Skin epidermis (tissue), 12 donors: ENCODE data around the gene PPP1R3F.
"Not testable (repeated sequence)": the region's sequence is repeated elsewhere in the genome, so short reads cannot be mapped to it uniquely, and the experiment has no call there.

ENCODE experiments used
- H3K27ac ChIP-seq, 21 experiments: fragments of 200-600 bp; sonication (generic) in 11 of 21; one replicate each; pipeline ENCODE4 v1.5.0; 2020; ENCODE audit warnings: mild to moderate bottlenecking in 3 of 21, inconsistent platforms in 2 of 21, moderate library complexity in 2 of 21
- H3K4me3 ChIP-seq, 7 experiments: fragments of 200-600 bp; sonication (generic) in 2 of 7; one replicate each; pipeline ENCODE4 v1.5.0; 2020; ENCODE audit warnings: inconsistent platforms in 2 of 7, mild to moderate bottlenecking in 2 of 7, moderate library complexity in 1 of 7

Gene PPP1R3F

DNA sequence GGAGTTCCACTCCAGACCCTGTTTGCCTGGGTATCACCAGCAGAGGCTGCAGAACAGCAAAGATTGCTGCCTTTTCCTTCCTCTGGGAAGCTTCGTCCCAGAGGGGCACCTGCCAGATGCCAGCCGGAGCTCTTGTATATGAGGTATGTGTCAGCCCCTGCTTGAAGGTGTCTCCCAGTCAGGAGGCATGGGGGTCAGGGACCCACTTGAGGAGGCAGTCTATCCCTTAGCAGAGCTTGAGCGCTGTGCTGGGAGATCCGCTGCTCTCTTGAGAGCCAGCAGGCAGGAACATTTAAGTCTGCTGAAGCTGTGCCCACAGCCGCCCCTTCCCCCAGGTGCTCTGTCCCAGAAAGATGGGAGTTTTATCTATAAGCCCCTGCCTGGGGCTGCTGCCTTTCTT is 29.7 kb downstream of the PPP1R3F start:
- not testable (repeated sequence) for H3K27ac ChIP-seq, H3K4me3 ChIP-seq

- Histone ChIP-seq H3K4me3 (no peak overlapping the region), H3K27ac (no peak overlapping the region)
Observed at GRCh38 chrX:49300703-49301102, 31.1 kb downstream of the PPP1R3F start.

DNA sequence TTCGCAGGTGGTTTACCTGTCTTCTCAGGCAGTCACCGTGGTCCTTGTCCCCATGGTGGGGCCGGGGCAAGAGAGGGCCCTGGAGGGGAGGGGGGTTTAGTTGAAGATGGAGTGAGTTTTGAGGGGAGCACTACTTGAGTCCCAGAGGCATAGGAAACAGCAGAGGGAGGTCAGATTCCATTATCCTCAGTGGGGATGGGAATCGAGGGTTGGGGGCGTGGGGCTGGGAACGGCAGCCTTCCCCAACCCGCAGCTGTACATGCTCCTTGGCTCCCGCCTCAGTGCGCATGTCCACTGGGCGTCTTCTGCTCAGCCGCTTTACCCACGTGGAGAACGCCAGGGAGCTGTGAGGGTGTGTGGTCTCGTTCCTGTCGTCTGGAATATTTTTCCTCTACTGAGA is 33.8 kb downstream of the PPP1R3F start, which contains the start of gene GAGE10:
GAGE10 (plus strand) TSS at position 301 of the 400 bp plus-strand sequence. CDS start 1,214 bp downstream, outside the sequence.
- Histone ChIP-seq H3K27ac (no peak within 1 kb of the TSS), H3K4me3 (no peak within 1 kb of the TSS)

DNA sequence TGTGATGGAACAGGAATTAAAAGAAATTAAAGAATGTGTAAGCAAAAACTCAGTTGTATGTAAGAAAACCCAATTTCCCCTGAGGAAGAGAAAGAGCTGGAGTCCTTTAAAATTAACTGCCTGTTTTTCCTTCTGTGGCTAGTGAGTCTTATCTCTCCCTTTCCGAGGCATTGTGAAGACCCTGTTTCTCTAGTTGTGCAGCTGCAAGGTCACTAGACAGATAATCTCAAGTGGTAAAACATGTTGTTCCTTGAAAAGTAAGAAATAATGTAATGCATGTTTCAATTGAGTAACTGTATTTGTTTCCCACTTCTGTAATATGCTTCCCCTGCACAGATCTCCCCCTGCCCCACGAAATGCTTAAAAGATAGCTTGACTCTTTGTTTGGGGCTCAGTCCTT is 38.2 kb downstream of the PPP1R3F start:
- not testable (repeated sequence) for H3K27ac ChIP-seq, H3K4me3 ChIP-seq

DNA sequence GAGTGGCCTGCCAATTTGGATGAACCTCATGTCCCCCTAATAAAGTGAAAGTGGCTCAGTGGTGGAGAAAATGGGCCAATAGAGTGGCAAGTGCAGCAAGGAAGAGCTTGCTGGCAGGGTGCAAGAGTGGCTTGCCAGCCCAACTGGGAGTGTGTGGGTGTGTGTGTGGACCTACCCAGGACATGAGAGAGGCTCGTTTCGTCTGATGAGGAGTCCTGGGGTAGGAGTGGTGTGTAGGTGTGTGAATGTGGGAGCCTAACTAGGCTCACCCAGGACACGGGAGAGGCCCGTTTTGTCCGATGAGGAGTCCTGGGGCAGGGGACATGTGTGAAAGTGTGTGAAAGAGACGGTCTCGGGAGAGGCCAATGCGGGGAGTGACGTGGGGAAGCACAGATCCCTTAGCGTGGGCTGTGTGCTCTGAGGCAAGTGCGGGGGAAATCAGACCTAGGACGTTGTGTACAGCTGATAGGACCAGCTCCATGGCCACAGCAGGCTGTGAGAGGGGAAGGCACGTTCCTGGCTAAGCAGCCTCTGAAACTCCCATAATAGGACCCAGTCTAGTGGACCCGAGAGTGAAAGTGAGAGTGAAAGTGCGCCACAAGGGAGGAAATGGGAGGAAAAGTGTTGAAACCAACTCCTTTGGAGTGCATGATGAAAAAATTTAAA is 39.1 kb downstream of the PPP1R3F start:
- Histone ChIP-seq H3K4me3 (peak overlapping the region in 5 of 7 experiments; percentile 9 to 27 (median 12)), H3K27ac (peak overlapping the region in 15 of 21 experiments; percentile 40 to 83 (median 73))

- H3K4me3 ChIP-seq = peak overlapping the region in 5 of 7 experiments; percentile 9 to 27 (median 12)
- peak overlapping the region in 17 of 21 experiments; percentile 9 to 83 (median 71) for H3K27ac ChIP-seq
Observed at GRCh38 chrX:49309401-49309981, 39.9 kb downstream of the PPP1R3F start.

DNA sequence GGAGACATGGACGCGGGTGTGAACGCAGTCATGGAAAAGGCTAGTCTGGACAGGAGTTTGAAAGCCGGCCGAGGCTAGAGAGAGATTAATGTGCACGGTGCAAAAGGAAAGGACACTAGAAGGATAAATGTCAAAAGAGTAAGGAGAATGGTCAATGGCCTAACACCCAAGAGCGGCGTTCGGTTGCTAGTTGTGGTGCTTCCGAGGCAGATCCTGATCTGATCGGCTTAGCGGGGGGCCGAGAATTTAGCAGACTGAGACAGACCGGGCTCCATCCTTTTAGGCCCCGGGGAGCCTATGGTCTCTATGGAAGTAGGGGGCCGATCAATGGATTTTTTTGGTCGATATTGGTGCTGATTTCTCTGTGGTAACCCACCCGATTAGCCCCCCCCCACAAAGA is 40.8 kb downstream of the PPP1R3F start:
- no peak overlapping the region for H3K4me3 ChIP-seq
- H3K27ac ChIP-seq = peak overlapping the region in 4 of 21 experiments; percentile 77 to 83 (median 80)

DNA sequence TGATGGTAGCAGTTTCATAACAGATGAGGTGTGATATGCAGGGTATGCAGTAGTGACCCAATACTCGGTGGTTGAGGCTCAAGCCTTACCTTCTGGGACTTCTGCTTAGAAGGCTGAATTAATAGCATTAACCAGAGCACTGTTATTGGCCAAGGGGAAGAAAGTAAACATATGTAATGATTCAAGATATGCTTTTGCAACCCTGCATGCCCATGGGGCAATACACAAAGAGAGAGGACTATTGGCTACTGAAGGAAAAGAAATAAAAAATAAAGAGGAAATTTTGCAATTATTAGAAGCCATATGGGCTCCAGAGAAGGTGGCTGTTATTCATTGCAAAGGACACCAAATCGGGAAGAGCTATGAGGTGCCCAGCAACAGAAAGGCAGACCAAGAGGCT is 42.6 kb downstream of the PPP1R3F start:
- Histone ChIP-seq H3K27ac (no peak overlapping the region), H3K4me3 (no peak overlapping the region)

DNA sequence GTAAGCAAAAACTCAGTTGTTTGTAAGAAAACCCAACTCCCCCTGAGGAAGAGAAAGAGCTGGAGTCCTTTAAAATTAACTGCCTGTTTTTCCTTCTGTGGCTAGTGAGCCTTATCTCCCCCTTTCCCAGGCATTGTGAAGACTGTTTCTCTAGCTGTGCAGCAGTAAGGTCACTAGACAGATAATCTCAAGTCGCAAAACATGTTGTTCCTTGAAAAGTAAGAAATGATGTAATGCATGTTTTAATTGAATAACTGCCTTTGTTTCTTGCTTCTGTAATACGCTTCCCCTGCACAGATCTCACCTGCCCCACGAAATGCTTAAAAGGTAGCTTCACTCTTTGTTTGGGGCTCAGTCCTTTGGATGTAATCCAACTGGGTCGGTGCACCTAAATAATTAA is 46.5 kb downstream of the PPP1R3F start:
- no peak overlapping the region for H3K4me3 ChIP-seq
- no peak overlapping the region for H3K27ac ChIP-seq

- H3K27ac ChIP-seq, H3K4me3 ChIP-seq: not testable (repeated sequence)
Observed at GRCh38 chrX:49321737-49322136, 52.1 kb downstream of the PPP1R3F start, which contains the start of gene GAGE12J. TSS of gene GAGE12J (plus strand) at chrX:49322037. CDS start at chrX:49323194, 1,157 bp downstream.

GRCh38 chrX:49322266-49322665 is 52.7 kb downstream of the PPP1R3F start:
- H3K4me3 ChIP-seq = not testable (repeated sequence)

GRCh38 chrX:49323735-49324134 is 54.1 kb downstream of the PPP1R3F start:
- H3K4me3 ChIP-seq, H3K27ac ChIP-seq: not testable (repeated sequence)

More at GRCh38 chrX:49322266-49322665, 52.7 kb downstream of the PPP1R3F start:
- H3K27ac ChIP-seq = not testable (repeated sequence)

- not testable (repeated sequence) for H3K27ac ChIP-seq, H3K4me3 ChIP-seq
Observed at GRCh38 chrX:49330421-49330820, 60.8 kb downstream of the PPP1R3F start.

DNA sequence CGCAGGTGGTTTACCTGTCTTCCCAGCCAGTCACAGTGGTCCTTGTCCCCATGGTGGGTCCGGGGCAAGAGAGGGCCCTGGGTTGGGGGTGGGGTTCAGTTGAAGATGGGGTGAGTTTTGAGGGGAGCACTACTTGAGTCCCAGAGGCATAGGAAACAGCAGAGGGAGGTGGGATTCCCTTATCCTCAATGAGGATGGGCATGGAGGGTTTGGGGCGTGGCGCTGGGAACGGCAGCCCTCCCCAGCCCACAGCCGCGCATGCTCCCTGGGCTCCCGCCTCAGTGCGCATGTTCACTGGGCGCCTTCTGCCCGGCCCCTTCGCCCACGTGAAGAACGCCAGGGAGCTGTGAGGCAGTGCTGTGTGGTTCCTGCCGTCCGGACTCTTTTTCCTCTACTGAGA is 61.7 kb downstream of the PPP1R3F start, which contains the start of gene GAGE13:
GAGE13 (plus strand) TSS at position 301 of the 400 bp plus-strand sequence. CDS start 1,156 bp downstream, outside the sequence.
- not testable (repeated sequence) for H3K27ac ChIP-seq, H3K4me3 ChIP-seq

- H3K4me3 ChIP-seq, H3K27ac ChIP-seq: not testable (repeated sequence)
Observed at GRCh38 chrX:49331841-49332240, 62.2 kb downstream of the PPP1R3F start.
